Transverse colon (tissue), 4 donors: Measurements from ENCODE around the gene SLC1A7.

Experiments
- EP300 ChIP-seq: sonication (generic); formaldehyde crosslinking; IDR thresholded peaks from one replicate; pipeline ENCODE4 v1.6.1; 2017; ENCODE audit warnings: antibody characterized with exemption, low read depth
- POLR2A ChIP-seq: fragments of 450-650 bp; IDR thresholded peaks from one replicate; pipeline ENCODE4 v1.6.1; 2016; ENCODE audit warnings: antibody characterized with exemption, mild to moderate bottlenecking, moderate library complexity
- POLR2AphosphoS5 ChIP-seq, 3 donors: sonication (generic); formaldehyde crosslinking; IDR thresholded peaks; one replicate each; pipeline ENCODE4 v1.6.1; 2016; ENCODE audit warnings: antibody characterized with exemption in 3 of 3
- TF ChIP-seq, protein P1 (sequence below), 5 experiments: fragments of 200-600 bp in 3 of 5; fragments of 450-650 bp in 2 of 5; sonication (generic) in 3 of 5; IDR thresholded peaks; 1 replicate in 2 of 5; 2 replicates in 3 of 5; pipeline ENCODE4 v1.5.1; 2016 to 2017; ENCODE audit warnings: antibody characterized with exemption in 5 of 5, inconsistent platforms in 3 of 5, mild to moderate bottlenecking in 2 of 5, moderate library complexity in 1 of 5

DNA sequence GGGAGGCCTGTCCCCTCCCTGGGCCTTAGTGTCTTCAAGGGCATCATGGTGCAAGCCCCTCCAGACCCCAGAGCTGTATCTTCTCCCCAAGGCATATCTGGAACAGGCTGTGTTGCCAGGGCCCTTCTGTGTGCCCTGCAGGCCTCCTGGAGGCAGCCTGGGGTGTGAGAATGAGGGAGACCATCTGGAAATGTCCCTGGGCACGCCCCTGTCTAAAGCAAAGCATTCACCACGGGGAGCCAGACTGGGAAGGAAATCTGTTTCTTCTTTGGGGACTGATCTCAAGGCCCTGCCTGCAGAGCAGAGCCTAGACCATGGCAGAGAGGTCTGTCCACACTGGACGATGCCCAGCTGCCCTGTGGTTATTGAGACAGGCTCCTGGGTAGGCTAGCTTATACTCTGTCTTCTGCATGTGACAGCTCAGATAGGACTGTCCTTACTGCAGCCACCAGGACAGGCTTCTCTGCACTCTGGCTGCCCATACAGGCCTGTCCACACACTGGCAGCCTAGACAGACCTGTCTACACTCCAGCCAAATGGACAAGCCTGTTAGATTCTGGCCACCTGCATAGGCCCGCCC is 55.9 kb downstream of the SLC1A7 start:
- TF ChIP-seq, protein P1, sequence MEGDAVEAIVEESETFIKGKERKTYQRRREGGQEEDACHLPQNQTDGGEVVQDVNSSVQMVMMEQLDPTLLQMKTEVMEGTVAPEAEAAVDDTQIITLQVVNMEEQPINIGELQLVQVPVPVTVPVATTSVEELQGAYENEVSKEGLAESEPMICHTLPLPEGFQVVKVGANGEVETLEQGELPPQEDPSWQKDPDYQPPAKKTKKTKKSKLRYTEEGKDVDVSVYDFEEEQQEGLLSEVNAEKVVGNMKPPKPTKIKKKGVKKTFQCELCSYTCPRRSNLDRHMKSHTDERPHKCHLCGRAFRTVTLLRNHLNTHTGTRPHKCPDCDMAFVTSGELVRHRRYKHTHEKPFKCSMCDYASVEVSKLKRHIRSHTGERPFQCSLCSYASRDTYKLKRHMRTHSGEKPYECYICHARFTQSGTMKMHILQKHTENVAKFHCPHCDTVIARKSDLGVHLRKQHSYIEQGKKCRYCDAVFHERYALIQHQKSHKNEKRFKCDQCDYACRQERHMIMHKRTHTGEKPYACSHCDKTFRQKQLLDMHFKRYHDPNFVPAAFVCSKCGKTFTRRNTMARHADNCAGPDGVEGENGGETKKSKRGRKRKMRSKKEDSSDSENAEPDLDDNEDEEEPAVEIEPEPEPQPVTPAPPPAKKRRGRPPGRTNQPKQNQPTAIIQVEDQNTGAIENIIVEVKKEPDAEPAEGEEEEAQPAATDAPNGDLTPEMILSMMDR (IDR thresholded peaks at IDR 0.05) = no peak
- TF ChIP-seq POLR2A (no peak), EP300 (no peak), POLR2AphosphoS5 (IDR thresholded peaks at IDR 0.05) (no peak)
